Spleen (tissue), 11 donors: Measurements from ENCODE around the gene PRKCD. TPM values are rescaled to one million over a fixed set of nuclear protein-coding genes. Genes with fewer than 3 reads are reported as not detected.

Experiments used
- DNase-seq: peaks from one replicate; pipeline ENCODE4 v3.0.0-alpha.2; 2020
- H3K27ac ChIP-seq, 8 donors: fragments of 200-600 bp; sonication (generic) in 7 of 8; 1 replicate in 4 of 8; 2 replicates in 4 of 8; pipeline versions ENCODE4 v1.5.0 to v1.8.0; 2016 to 2021; ENCODE audit warnings: inconsistent platforms in 4 of 8, mild to moderate bottlenecking in 4 of 8, moderate library complexity in 1 of 8
- H3K27me3 ChIP-seq, 7 donors: fragments of 200-600 bp; sonication (generic) in 6 of 7; replicated peaks in 1 of 7; 1 replicate in 4 of 7; 2 replicates in 3 of 7; pipeline versions ENCODE4 v1.5.0 to v1.8.0; 2016 to 2021; ENCODE audit warnings: inconsistent platforms in 3 of 7, mild to moderate bottlenecking in 1 of 7
- H3K36me3 ChIP-seq, 6 donors: fragments of 200-600 bp; sonication (generic) in 5 of 6; 1 replicate in 4 of 6; 2 replicates in 2 of 6; pipeline versions ENCODE4 v1.5.0 to v1.8.0; 2016 to 2021; ENCODE audit warnings: inconsistent platforms in 2 of 6
- H3K4me1 ChIP-seq, 6 donors: fragments of 200-600 bp; sonication (generic) in 5 of 6; 1 replicate in 3 of 6; 2 replicates in 3 of 6; pipeline versions ENCODE4 v1.5.0 to v1.8.0; 2016 to 2021; ENCODE audit warnings: inconsistent platforms in 3 of 6
- H3K4me3 ChIP-seq, 8 donors: fragments of 200-600 bp; sonication (generic) in 7 of 8; 1 replicate in 4 of 8; 2 replicates in 4 of 8; pipeline versions ENCODE4 v1.5.0 to v1.8.0; 2016 to 2021; ENCODE audit warnings: inconsistent platforms in 4 of 8, mild to moderate bottlenecking in 4 of 8, moderate library complexity in 2 of 8
- H3K9me3 ChIP-seq, 8 donors: fragments of 200-600 bp; sonication (generic) in 7 of 8; 1 replicate in 4 of 8; 2 replicates in 4 of 8; pipeline versions ENCODE4 v1.5.0 to v1.8.0; 2016 to 2021; ENCODE audit warnings: inconsistent platforms in 4 of 8
- CTCF ChIP-seq, 11 experiments: fragments of 200-600 bp in 7 of 11; fragments of 450-650 bp in 4 of 11; sonication (generic) in 4 of 11; IDR thresholded peaks in 8 of 11; conservative IDR thresholded peaks in 3 of 11; 1 replicate in 7 of 11; 2 replicates in 4 of 11; pipeline versions ENCODE4 v1.4.0 to v1.8.0; 2016 to 2021; ENCODE audit warnings: antibody characterized with exemption in 11 of 11, inconsistent platforms in 4 of 11, mild to moderate bottlenecking in 1 of 11
- POLR2A ChIP-seq, 3 donors: fragments of 450-650 bp; IDR thresholded peaks; one replicate each; pipeline ENCODE4 v1.5.1; 2017; ENCODE audit warnings: antibody characterized with exemption in 3 of 3, mild to moderate bottlenecking in 1 of 3
- POLR2AphosphoS5 ChIP-seq, 3 donors: sonication (generic); formaldehyde crosslinking; IDR thresholded peaks; one replicate each; pipeline ENCODE4 v1.5.1; 2017; ENCODE audit warnings: antibody characterized with exemption in 3 of 3
- WGBS, 5 donors: extraction: QIAGEN DNeasy Blood & Tissue Kit in 3 of 5; methylation state at CpG; one replicate each; pipeline versions ENCODE4 v1.1.5 to v1.1.7; 2013 to 2018; 5-methylcytosine and 5-hydroxymethylcytosine counted together
- intact Hi-C: fragments of 100-400 bp; cut with DNase I; formaldehyde crosslinking; loops from one replicate; pipeline ENCODE4 v1.15.0; 2023; ENCODE audit warnings: low total_unique reads
- polyA plus RNA-seq, 3 donors: library from polyadenylated mRNA; stranded (reverse); fragments of 200-250 nt; gene quantifications; one replicate each; pipeline ENCODE4 v1.2.1, GENCODE V29; 2013
- total RNA-seq, 7 donors: library from RNA; depleted of rRNA in 3 of 7; stranded (reverse); fragments of >200 nt in 3 of 7; fragmentation: NEBNext Ultra II Directional in 4 of 7; extraction: Animal tissue kit (Norgen Biotek cat#: 25700) in 4 of 7; gene quantifications; one replicate each; pipeline versions ENCODE4 v1.1.0 to v1.2.1, GENCODE V29; 2016 to 2021
- donor health status: healthy with polysubstance abuse.
- donor health status: DM: no; HTN: no; CAD: no; lungs with moderate emphysema.
- donor health status: DM: no; HTN: no; CAD: no.
- donor health status: Bipolar disorder and iron deficiency.
- donor health status: healthy.
- donor health status: DM: no; HTN: no; CAD: no.
- donor health status: DM: yes; HTN: yes; CAD: no.

The PRKCD gene
- total and polyA plus RNA-seq, 10 donors, result 22.2 to 100 (median 48.5) TPM

- no peaks in the 10 kb centered on the region for H3K27me3 ChIP-seq
- H3K27ac ChIP-seq, result peak overlapping the region in 7 of 8 donors; percentile 36 to 81 (median 75)
- DNase-seq, result peak; percentile 33
- H3K4me1 ChIP-seq, result peaks cover 0 to 69% (median 35%) of the 10 kb centered on the region in 6 donors
- TF ChIP-seq POLR2A (IDR thresholded peaks at IDR 0.05), result no peak
- no peak for TF ChIP-seq POLR2AphosphoS5 (IDR thresholded peaks at IDR 0.05)
- TF ChIP-seq CTCF (IDR thresholded peaks at IDR 0.05 in 8 of 11, conservative IDR thresholded peaks at IDR 0.05 in 3 of 11), result no peak
- H3K9me3 ChIP-seq, result peaks cover 0 to under 1% (median 0%) of the 10 kb centered on the region in 8 donors
- intact Hi-C loops, result no loop called here
- H3K4me3 ChIP-seq, result no peak overlapping the region
- H3K36me3 ChIP-seq, result peaks cover 8 to 50% (median 35%) of the 10 kb centered on the region in 6 donors
- WGBS, 5 donors, result 81 to 95% (median 84%) methylated on average over 3 of the region's 3 CpGs
Measured at GRCh38 chr3:53221827-53222182, 60.8 kb downstream of the PRKCD start.

- Histone ChIP-seq H3K4me3 (no peak overlapping the region), H3K27me3 (no peaks in the 10 kb centered on the region), H3K4me1 (peaks cover 0 to 66% (median 35%) of the 10 kb centered on the region in 6 donors), H3K27ac (peak overlapping the region in 7 of 8 donors; percentile 36 to 81 (median 75)), H3K36me3 (peaks cover 9 to 56% (median 40%) of the 10 kb centered on the region in 6 donors), H3K9me3 (no peaks in the 10 kb centered on the region)
- WGBS, 5 donors, result 75 to 89% (median 80%) methylated on average over 11 to 12 of the region's 12 CpGs
- TF ChIP-seq CTCF (IDR thresholded peaks at IDR 0.05 in 8 of 11, conservative IDR thresholded peaks at IDR 0.05 in 3 of 11), result no peak
- TF ChIP-seq POLR2AphosphoS5 (IDR thresholded peaks at IDR 0.05), result peak; percentile 47 to 73 (median 55)
- intact Hi-C loops, result no loop called here
- peak; percentile 69 for DNase-seq
Measured at GRCh38 chr3:53222183-53222901, 61.3 kb downstream of the PRKCD start.

GRCh38 chr3:53223025-53223424, 62.0 kb downstream of the PRKCD start:
- DNase-seq, result peak; percentile 77
- Histone ChIP-seq H3K4me3 (no peak overlapping the region), H3K9me3 (no peaks in the 10 kb centered on the region), H3K36me3 (peaks cover 9 to 63% (median 47%) of the 10 kb centered on the region in 6 donors), H3K27me3 (no peaks in the 10 kb centered on the region), H3K4me1 (peaks cover 0 to 72% (median 38%) of the 10 kb centered on the region in 6 donors), H3K27ac (peak overlapping the region in 6 of 8 donors; percentile 22 to 81 (median 76))
- 65 to 73% (median 69%) methylated on average over 5 to 7 of the region's 7 CpGs for WGBS, 5 donors
- TF ChIP-seq POLR2A (IDR thresholded peaks at IDR 0.05), result no peak
- TF ChIP-seq POLR2AphosphoS5 (IDR thresholded peaks at IDR 0.05), result no peak
- intact Hi-C loops, result no loop called here

- peak overlapping the region in 7 of 8 donors; percentile 22 to 81 (median 74) for H3K27ac ChIP-seq
- no peaks in the 10 kb centered on the region for H3K9me3 ChIP-seq
- H3K27me3 ChIP-seq, result no peaks in the 10 kb centered on the region
- intact Hi-C loops, result no loop called here
- peak; percentile 74 for DNase-seq
- H3K36me3 ChIP-seq, result peaks cover 9 to 68% (median 52%) of the 10 kb centered on the region in 6 donors
- H3K4me3 ChIP-seq, result no peak overlapping the region
- TF ChIP-seq POLR2A (IDR thresholded peaks at IDR 0.05) (no peak), CTCF (IDR thresholded peaks at IDR 0.05 in 8 of 11, conservative IDR thresholded peaks at IDR 0.05 in 3 of 11) (no peak), POLR2AphosphoS5 (IDR thresholded peaks at IDR 0.05) (peak; percentile 22 to 68 (median 48))
- peaks cover 0 to 77% (median 38%) of the 10 kb centered on the region in 6 donors for H3K4me1 ChIP-seq
- WGBS, 5 donors, result 69 to 90% (median 81%) methylated on average over 7 to 9 of the region's 9 CpGs
Measured at GRCh38 chr3:53223541-53223966, 62.5 kb downstream of the PRKCD start.
